ENCODE measurements around the gene SLC2A1. TPM values are rescaled to one million over a fixed set of nuclear protein-coding genes. Genes with fewer than 3 reads are reported as not detected.
A peak's percentile ranks its signal among the peaks of the same experiment; 100 is the strongest.

The SLC2A1 gene
- total RNA-seq, 1 donor from 2014 or later: 265 TPM

GRCh38 chr1:42979036-42979430, 20.4 kb upstream of the SLC2A1 start:
- no peak overlapping the region for H3K4me3 Mint-ChIP-seq
- no peak for DNase-seq (ENCODE audit: low read depth, low spot score)
- H3K9me3 Mint-ChIP-seq: no peaks in the 10 kb centered on the region
- H3K27me3 Mint-ChIP-seq (ENCODE audit: low read depth): no peaks in the 10 kb centered on the region
- no peak overlapping the region for H3K27ac Mint-ChIP-seq (ENCODE audit: unreplicated experiment)
- no peaks in the 10 kb centered on the region for H3K36me3 Mint-ChIP-seq (ENCODE audit: low read depth)
- TF ChIP-seq, protein P1, sequence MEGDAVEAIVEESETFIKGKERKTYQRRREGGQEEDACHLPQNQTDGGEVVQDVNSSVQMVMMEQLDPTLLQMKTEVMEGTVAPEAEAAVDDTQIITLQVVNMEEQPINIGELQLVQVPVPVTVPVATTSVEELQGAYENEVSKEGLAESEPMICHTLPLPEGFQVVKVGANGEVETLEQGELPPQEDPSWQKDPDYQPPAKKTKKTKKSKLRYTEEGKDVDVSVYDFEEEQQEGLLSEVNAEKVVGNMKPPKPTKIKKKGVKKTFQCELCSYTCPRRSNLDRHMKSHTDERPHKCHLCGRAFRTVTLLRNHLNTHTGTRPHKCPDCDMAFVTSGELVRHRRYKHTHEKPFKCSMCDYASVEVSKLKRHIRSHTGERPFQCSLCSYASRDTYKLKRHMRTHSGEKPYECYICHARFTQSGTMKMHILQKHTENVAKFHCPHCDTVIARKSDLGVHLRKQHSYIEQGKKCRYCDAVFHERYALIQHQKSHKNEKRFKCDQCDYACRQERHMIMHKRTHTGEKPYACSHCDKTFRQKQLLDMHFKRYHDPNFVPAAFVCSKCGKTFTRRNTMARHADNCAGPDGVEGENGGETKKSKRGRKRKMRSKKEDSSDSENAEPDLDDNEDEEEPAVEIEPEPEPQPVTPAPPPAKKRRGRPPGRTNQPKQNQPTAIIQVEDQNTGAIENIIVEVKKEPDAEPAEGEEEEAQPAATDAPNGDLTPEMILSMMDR (conservative IDR thresholded peaks at IDR 0.05): no peak
- H3K4me1 Mint-ChIP-seq: peaks cover 36% of the 10 kb centered on the region

- H3K36me3 Mint-ChIP-seq (ENCODE audit: low read depth): no peaks in the 10 kb centered on the region
- TF ChIP-seq, protein P1 (conservative IDR thresholded peaks at IDR 0.05): no peak
- no peak for DNase-seq (ENCODE audit: low read depth, low spot score)
- H3K4me1 Mint-ChIP-seq: peaks cover 35% of the 10 kb centered on the region
- no peaks in the 10 kb centered on the region for H3K9me3 Mint-ChIP-seq
- H3K27ac Mint-ChIP-seq (ENCODE audit: unreplicated experiment): peak overlapping the region; percentile 25
- H3K27me3 Mint-ChIP-seq (ENCODE audit: low read depth): no peaks in the 10 kb centered on the region
- H3K4me3 Mint-ChIP-seq: no peak overlapping the region
These were observed 19.8 kb upstream of the SLC2A1 start for GRCh38 chr1:42978317-42979035.

DNA sequence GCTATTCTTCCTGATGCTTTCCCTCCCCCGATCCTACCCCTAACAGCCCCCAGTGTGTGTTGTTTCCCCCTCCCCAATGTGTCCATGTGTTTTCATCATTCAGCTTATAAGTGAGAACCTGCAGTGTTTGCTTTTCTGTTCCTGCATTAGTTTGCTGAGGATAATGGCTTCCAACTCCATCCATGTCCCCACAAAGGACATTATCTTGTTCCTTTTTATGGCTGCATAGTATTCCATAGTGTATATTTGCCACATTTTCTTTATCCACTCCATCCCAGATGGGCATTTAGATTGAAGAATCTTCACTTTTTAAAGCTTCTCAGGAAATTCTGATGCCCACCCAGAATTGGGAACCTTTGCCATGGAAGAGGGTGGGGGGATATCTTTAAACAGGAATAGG, 19.0 kb upstream of the SLC2A1 start:
- TF ChIP-seq, protein P1 (conservative IDR thresholded peaks at IDR 0.05): no peak
- DNase-seq (ENCODE audit: low read depth, low spot score): no peak
- Mint-ChIP-seq H3K9me3 (no peaks in the 10 kb centered on the region), H3K27ac (ENCODE audit: unreplicated experiment) (no peak overlapping the region), H3K27me3 (ENCODE audit: low read depth) (no peaks in the 10 kb centered on the region), H3K36me3 (ENCODE audit: low read depth) (no peaks in the 10 kb centered on the region), H3K4me1 (peaks cover 43% of the 10 kb centered on the region), H3K4me3 (no peak overlapping the region)

- H3K27ac Mint-ChIP-seq (ENCODE audit: unreplicated experiment): peak overlapping the region; percentile 87
- TF ChIP-seq, protein P1 (conservative IDR thresholded peaks at IDR 0.05): no peak
- H3K9me3 Mint-ChIP-seq: no peaks in the 10 kb centered on the region
- H3K4me3 Mint-ChIP-seq: no peak overlapping the region
- H3K27me3 Mint-ChIP-seq (ENCODE audit: low read depth): no peaks in the 10 kb centered on the region
- H3K4me1 Mint-ChIP-seq: peaks cover 36% of the 10 kb centered on the region
- no peak for DNase-seq (ENCODE audit: low read depth, low spot score)
- H3K36me3 Mint-ChIP-seq (ENCODE audit: low read depth): no peaks in the 10 kb centered on the region
These were observed 17.0 kb upstream of the SLC2A1 start for GRCh38 chr1:42975561-42976225.

GRCh38 chr1:42974767-42975437, 16.2 kb upstream of the SLC2A1 start:
- Mint-ChIP-seq H3K4me3 (no peak overlapping the region), H3K27ac (ENCODE audit: unreplicated experiment) (peak overlapping the region; percentile 87), H3K27me3 (ENCODE audit: low read depth) (no peaks in the 10 kb centered on the region), H3K9me3 (no peaks in the 10 kb centered on the region), H3K4me1 (peaks cover 36% of the 10 kb centered on the region), H3K36me3 (ENCODE audit: low read depth) (no peaks in the 10 kb centered on the region)
- no peak for DNase-seq (ENCODE audit: low read depth, low spot score)
- TF ChIP-seq, protein P1 (conservative IDR thresholded peaks at IDR 0.05): no peak
